Measurements from ENCODE around the gene CARD10.

DNA sequence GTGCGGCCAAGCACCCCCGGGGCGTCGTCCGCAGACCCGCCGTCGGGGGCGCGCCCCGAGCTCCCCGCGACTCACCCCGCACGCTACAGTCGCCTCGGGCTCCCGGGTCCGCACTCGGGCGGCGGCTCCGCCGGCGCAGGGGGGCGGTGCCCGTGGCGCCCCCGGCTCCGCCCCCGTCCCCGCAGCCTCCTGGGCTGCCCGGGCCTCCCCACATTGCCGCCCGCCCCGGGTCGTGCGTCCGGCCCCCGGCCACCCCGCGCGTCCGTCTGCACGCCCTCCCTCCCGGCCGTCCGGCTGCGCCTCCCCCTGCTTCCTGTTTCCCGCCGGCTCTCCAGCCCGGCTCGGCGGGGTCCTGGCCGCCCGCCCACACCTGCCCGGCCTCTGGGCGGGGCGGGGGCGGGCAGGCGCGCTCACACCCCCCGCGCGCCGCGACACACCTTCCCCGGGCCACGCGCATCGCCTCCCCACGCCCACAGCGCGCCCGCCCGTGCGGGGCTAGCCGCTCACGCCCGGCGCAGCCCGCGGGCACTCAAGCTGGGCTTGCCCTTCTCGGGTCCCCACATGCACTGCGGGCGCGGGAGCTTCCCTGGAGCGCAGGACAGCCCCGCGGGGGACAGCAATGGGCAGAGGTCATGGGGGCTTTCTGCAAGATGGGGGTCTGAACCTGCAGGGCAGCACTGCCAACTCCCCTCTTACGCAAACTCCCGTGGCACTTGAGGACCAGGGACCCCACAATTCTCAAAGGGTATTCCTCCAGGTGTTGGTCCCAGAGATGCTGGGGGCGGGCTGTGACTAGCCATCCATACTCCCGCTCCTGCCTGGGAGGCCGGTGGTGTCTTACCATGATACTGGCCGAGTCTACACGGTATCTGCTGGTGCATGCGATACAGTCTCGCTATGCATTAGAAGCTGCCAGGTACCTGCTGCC, at the start of gene CARD10:
- TF ChIP-seq, protein P1, sequence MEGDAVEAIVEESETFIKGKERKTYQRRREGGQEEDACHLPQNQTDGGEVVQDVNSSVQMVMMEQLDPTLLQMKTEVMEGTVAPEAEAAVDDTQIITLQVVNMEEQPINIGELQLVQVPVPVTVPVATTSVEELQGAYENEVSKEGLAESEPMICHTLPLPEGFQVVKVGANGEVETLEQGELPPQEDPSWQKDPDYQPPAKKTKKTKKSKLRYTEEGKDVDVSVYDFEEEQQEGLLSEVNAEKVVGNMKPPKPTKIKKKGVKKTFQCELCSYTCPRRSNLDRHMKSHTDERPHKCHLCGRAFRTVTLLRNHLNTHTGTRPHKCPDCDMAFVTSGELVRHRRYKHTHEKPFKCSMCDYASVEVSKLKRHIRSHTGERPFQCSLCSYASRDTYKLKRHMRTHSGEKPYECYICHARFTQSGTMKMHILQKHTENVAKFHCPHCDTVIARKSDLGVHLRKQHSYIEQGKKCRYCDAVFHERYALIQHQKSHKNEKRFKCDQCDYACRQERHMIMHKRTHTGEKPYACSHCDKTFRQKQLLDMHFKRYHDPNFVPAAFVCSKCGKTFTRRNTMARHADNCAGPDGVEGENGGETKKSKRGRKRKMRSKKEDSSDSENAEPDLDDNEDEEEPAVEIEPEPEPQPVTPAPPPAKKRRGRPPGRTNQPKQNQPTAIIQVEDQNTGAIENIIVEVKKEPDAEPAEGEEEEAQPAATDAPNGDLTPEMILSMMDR (IDR thresholded peaks at IDR 0.05): no peak
- TF ChIP-seq POLR2A (IDR thresholded peaks at IDR 0.05): no peak
- TF ChIP-seq EP300 (IDR thresholded peaks at IDR 0.05): no peak
- no peak for TF ChIP-seq POLR2AphosphoS5 (IDR thresholded peaks at IDR 0.05)
